MM.1S (cell line): ENCODE measurements around the gene HSP90AB1.

Source experiments
- CTCF ChIP-seq: fragments of 300-600 bp; sonication (generic); IDR thresholded peaks from 2 replicates; pipeline ENCODE4 v1.5.1; 2016; ENCODE audit warnings: antibody characterized with exemption, low read length, mixed read lengths
- EZH2 ChIP-seq: fragments of 300-600 bp; sonication (generic); optimal IDR thresholded peaks from 2 replicates; pipeline ENCODE3; 2017; ENCODE audit warnings: low read depth, mild to moderate bottlenecking, antibody characterized with exemption, low read length, mixed read lengths
- EZH2phosphoT487 ChIP-seq: fragments of 300-600 bp; sonication (generic); IDR thresholded peaks from 2 replicates; pipeline ENCODE4 v1.6.1; 2018; ENCODE audit warnings: antibody characterized with exemption, low read length

- no peak for TF ChIP-seq CTCF
- TF ChIP-seq EZH2phosphoT487, result no peak
- TF ChIP-seq EZH2, result no peak
Measured at GRCh38 chr6:44265722-44266233, 18.9 kb downstream of the HSP90AB1 start.
